ENCODE measurements around the gene ATRN.

Gene ATRN

GRCh38 chr20:3674995-3675900, 204.4 kb downstream of the ATRN start:
- no peak for DNase-seq (ENCODE audit: low spot score)

- no peak for DNase-seq (ENCODE audit: low spot score)
Observed at GRCh38 chr20:3677733-3678132, 206.9 kb downstream of the ATRN start.

GRCh38 chr20:3678198-3678597, 207.4 kb downstream of the ATRN start:
- DNase-seq (ENCODE audit: low spot score), result no peak

GRCh38 chr20:3678856-3679720, 208.3 kb downstream of the ATRN start:
- DNase-seq (ENCODE audit: low spot score), result no peak

- DNase-seq (ENCODE audit: low spot score), result no peak
Observed at GRCh38 chr20:3679749-3680700, 209.2 kb downstream of the ATRN start.

- DNase-seq (ENCODE audit: low spot score), result no peak
Observed at GRCh38 chr20:3680701-3681351, 210.0 kb downstream of the ATRN start.

GRCh38 chr20:3681352-3681930, 210.6 kb downstream of the ATRN start:
- no peak for DNase-seq (ENCODE audit: low spot score)

- DNase-seq (ENCODE audit: low spot score), result no peak
Observed at GRCh38 chr20:3681931-3682781, 211.3 kb downstream of the ATRN start, which contains the start of gene ADAM33. Gene ADAM33 (minus strand): TSS chr20:3682010. CDS start chr20:3682004, 6 bp downstream.

GRCh38 chr20:3685341-3685740, 214.5 kb downstream of the ATRN start:
- DNase-seq (ENCODE audit: low spot score), result no peak

- DNase-seq (ENCODE audit: low spot score), result no peak
Observed at GRCh38 chr20:3686421-3686820, 215.6 kb downstream of the ATRN start.

- no peak for DNase-seq (ENCODE audit: low spot score)
Observed at GRCh38 chr20:3686867-3687321, 216.1 kb downstream of the ATRN start.

GRCh38 chr20:3687655-3688054, 216.8 kb downstream of the ATRN start:
- no peak for DNase-seq (ENCODE audit: low spot score)

GRCh38 chr20:3689978-3690377, 219.2 kb downstream of the ATRN start:
- no peak for DNase-seq (ENCODE audit: low spot score)

GRCh38 chr20:3690413-3690812, 219.6 kb downstream of the ATRN start:
- DNase-seq (ENCODE audit: low spot score), result no peak

- DNase-seq (ENCODE audit: low spot score), result no peak
Observed at GRCh38 chr20:3691306-3691705, 220.5 kb downstream of the ATRN start.

GRCh38 chr20:3691897-3692296, 221.1 kb downstream of the ATRN start:
- no peak for DNase-seq (ENCODE audit: low spot score)

GRCh38 chr20:3692706-3693294, 222.0 kb downstream of the ATRN start:
- no peak for DNase-seq (ENCODE audit: low spot score)

GRCh38 chr20:3693376-3693775, 222.6 kb downstream of the ATRN start:
- no peak for DNase-seq (ENCODE audit: low spot score)

GRCh38 chr20:3694864-3695263, 224.0 kb downstream of the ATRN start:
- DNase-seq (ENCODE audit: low spot score), result no peak
